ENCODE measurements around the gene SLC52A3. TPM values are rescaled to one million over a fixed set of nuclear protein-coding genes. Genes with fewer than 3 reads are reported as not detected.
"Not testable (repeated sequence)": the region's sequence is repeated elsewhere in the genome, so short reads cannot be mapped to it uniquely, and the experiment has no call there.

Gene SLC52A3
- total and polyA plus RNA-seq, 8 donors, result 0.67 to 2.9 (median 1.4) TPM

DNA sequence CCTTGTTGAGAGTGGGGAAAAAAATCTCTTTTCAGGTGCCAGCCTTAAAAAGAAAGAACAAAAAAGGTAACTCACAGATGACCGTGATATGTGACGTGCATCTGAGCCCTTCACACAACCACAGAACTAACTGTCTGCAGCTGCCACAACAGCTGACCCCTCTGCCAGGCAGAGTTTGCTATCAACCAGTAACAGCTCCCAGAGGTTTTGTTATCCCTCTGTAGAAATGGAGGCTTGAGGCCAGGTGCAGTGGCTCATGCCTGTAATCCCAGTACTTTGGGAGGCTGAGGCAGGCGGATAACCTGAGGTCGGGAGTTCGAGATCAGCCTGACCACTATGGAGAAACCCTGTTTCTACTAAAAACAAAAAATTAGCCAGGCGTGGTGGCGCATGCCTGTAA is 42.8 kb downstream of the SLC52A3 start:
- H3K36me3 ChIP-seq, result no peaks in the 10 kb centered on the region
- H3K9me3 ChIP-seq, result no peaks in the 10 kb centered on the region
- intact Hi-C loops (cut with DNase I), result loop anchor here in 1 of 3 donors (10.0 kb wide), 1 partner anchor 161 kb away; no protein-coding TSS in a partner anchor
- WGBS, 2 donors, result 82 to 92% methylated on average over 7 of the region's 7 CpGs
- H3K4me1 ChIP-seq, result no peaks in the 10 kb centered on the region
- H3K27me3 ChIP-seq, result peaks cover 0 to 8% (median 0%) of the 10 kb centered on the region in 4 donors
- FAIRE-seq (no peak), DNase-seq (no peak), ATAC-seq (no peak)
- no peak overlapping the region for H3K27ac ChIP-seq
- TF ChIP-seq, protein P1, sequence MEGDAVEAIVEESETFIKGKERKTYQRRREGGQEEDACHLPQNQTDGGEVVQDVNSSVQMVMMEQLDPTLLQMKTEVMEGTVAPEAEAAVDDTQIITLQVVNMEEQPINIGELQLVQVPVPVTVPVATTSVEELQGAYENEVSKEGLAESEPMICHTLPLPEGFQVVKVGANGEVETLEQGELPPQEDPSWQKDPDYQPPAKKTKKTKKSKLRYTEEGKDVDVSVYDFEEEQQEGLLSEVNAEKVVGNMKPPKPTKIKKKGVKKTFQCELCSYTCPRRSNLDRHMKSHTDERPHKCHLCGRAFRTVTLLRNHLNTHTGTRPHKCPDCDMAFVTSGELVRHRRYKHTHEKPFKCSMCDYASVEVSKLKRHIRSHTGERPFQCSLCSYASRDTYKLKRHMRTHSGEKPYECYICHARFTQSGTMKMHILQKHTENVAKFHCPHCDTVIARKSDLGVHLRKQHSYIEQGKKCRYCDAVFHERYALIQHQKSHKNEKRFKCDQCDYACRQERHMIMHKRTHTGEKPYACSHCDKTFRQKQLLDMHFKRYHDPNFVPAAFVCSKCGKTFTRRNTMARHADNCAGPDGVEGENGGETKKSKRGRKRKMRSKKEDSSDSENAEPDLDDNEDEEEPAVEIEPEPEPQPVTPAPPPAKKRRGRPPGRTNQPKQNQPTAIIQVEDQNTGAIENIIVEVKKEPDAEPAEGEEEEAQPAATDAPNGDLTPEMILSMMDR (IDR thresholded peaks at IDR 0.05), result no peak
- no peak overlapping the region for H3K4me3 ChIP-seq

DNA sequence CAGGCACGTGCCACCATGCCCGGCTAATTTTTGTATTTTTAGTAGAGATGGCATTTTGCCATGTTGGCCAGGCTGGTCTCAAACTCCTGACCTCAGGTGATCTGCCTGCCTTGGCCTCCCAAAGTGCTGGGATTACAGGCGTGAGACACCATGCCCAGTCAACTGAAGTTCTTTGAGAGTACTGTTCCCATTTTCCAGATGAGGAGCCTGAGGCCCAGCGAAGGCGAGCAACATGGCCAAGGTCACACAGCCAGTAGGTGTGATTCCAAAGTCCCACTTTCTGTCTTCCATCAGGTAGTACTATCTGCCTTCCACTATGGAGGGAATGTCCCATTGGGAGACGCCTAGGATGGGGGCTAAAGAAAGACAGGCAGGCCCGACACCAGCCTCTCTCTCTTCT is 43.5 kb downstream of the SLC52A3 start:
- not testable (repeated sequence) for H3K4me1 ChIP-seq, ATAC-seq, H3K36me3 ChIP-seq, H3K27me3 ChIP-seq, DNase-seq, H3K4me3 ChIP-seq, FAIRE-seq, H3K9me3 ChIP-seq, H3K27ac ChIP-seq
- WGBS, 2 donors, result 77 to 88% methylated on average over 7 of the region's 7 CpGs
- intact Hi-C loops (cut with DNase I), result loop anchor here in 1 of 3 donors (10.0 kb wide), 1 partner anchor 160 kb away; no protein-coding TSS in a partner anchor

DNA sequence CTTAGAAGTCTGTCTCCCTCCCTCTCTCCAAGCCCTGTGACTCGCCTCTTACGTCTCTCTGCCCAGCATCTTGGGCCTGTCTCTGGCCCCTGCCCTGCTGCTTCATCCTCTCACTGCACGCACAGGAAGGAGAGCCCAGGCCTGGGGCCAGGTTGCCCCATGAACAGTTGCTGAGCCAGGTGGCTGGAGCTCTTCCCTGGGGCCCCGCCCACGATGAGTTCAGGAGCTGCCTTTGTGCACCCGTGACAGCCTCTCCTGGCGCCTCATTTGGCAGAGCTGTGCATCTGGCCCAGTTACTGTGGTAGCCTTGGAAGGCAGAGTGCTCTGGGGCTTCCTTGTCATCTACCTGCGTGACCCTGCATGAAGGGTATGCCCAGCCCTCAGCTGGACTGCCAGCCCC is 44.5 kb downstream of the SLC52A3 start:
- TF ChIP-seq, protein P1 (IDR thresholded peaks at IDR 0.05), result no peak
- peak in 2 of 4 donors; percentile 29 to 44 for ATAC-seq
- no peaks in the 10 kb centered on the region for H3K9me3 ChIP-seq
- no peak overlapping the region for H3K27ac ChIP-seq
- no peaks in the 10 kb centered on the region for H3K36me3 ChIP-seq
- intact Hi-C loops (cut with DNase I), result loop anchor here in 1 of 3 donors (10.0 kb wide), 1 partner anchor 159 kb away; no protein-coding TSS in a partner anchor
- peak in 1 of 6 donors; percentile 59 for DNase-seq
- 46 to 63% methylated on average over 8 of the region's 8 CpGs for WGBS, 2 donors
- FAIRE-seq, result no peak
- H3K4me1 ChIP-seq, result no peaks in the 10 kb centered on the region
- H3K4me3 ChIP-seq, result no peak overlapping the region
- H3K27me3 ChIP-seq, result peaks cover 0 to 8% (median 0%) of the 10 kb centered on the region in 4 donors

DNA sequence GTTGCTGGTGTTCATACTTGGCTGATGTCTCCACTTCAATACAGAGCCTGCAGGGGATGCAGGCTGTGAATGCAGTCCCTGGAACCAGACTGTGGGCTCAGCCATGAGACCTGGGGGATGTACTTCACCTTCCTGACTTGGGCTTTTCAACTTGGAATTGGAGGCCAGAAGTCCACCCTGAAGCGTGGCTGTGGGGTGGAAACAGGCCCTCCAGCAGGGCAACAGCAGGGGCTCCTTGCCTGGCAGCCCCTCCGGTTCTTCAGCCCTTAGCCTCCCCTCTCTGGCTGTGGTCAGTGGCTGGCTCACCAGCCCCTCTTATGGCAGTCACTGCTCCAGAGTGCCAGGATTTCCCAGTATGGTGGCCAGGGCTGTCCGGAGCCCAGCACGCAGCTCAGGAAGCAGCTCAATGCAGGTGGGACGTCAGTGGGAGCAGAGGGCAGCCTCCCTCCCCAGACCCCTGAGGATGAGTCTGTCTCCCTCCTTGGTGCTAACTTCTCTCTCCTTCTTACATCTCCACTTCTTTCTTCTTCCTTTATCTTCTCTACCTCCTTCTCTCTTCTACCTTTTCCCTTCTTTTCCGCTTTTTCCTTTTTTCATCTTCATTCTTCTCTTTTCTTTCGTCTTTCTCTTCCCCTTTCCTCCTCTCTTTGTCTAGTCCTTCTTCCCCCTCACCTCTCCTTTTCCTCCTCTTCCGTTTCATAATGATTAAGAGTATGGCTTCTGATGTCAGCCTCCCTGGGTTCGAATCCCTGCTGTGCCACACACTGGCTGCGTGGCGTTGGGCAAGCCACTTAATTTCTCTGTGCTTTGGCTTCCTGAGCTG is 45.3 kb downstream of the SLC52A3 start:
- Histone ChIP-seq H3K36me3 (no peaks in the 10 kb centered on the region), H3K27me3 (peaks cover 0 to 5% (median 0%) of the 10 kb centered on the region in 4 donors), H3K27ac (no peak overlapping the region), H3K9me3 (no peaks in the 10 kb centered on the region), H3K4me3 (no peak overlapping the region), H3K4me1 (no peaks in the 10 kb centered on the region)
- intact Hi-C loops (cut with DNase I), result loop anchor here in 1 of 3 donors (10.0 kb wide), 1 partner anchor 158 kb away; no protein-coding TSS in a partner anchor
- WGBS, 2 donors, result 67 to 74% methylated on average over 11 of the region's 11 CpGs
- DNase-seq (no peak), ATAC-seq (no peak), FAIRE-seq (no peak)
- TF ChIP-seq, protein P1 (IDR thresholded peaks at IDR 0.05), result no peak

DNA sequence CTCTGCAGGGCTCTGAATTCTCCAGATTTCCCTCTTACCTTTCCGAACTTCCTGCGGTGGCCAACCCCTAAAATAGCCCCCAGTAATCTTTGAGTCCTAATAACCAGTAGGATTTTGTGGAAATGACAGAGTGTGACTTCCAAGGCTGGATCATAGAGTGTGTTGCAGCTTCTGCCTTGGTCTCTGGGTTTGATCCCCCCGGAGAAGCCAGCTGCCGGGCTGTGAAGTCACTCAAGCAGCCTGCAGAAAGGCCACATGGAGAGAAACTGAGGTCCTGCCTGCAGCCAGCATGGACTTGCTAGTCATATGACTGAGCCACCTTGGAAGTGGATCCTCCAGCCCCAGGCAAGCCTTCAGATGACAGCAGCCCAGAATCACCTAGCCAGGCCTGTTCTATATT is 46.4 kb downstream of the SLC52A3 start:
- Histone ChIP-seq H3K36me3 (no peaks in the 10 kb centered on the region), H3K9me3 (no peaks in the 10 kb centered on the region), H3K4me1 (no peaks in the 10 kb centered on the region), H3K27me3 (no peaks in the 10 kb centered on the region), H3K4me3 (no peak overlapping the region), H3K27ac (no peak overlapping the region)
- TF ChIP-seq, protein P1 (IDR thresholded peaks at IDR 0.05), result no peak
- DNase-seq (no peak), ATAC-seq (no peak), FAIRE-seq (no peak)
- WGBS, 2 donors, result 75 to 89% methylated on average over 4 of the region's 4 CpGs
- intact Hi-C loops (cut with DNase I), result loop anchor here in 1 of 3 donors (10.0 kb wide), 1 partner anchor 157 kb away; no protein-coding TSS in a partner anchor
